ENCODE measurements around the gene RMDN3.

The RMDN3 gene

DNA sequence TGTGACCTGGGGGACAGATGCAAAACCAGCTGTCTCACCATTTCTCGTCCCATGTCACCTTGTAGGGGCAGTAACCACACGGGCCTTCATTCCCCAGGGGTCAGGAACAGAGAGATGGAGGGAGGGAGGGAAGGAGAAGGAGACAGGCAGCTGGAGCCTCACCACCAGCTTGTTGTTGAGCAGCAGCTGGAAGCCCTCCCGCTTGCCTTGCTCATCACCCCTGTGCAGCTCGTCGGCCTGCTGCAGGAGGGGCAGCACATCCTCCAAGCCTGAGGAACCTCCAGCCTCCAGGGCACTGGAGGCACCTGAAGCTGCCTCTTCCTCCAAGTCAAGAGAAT, 10.3 kb downstream of the RMDN3 start:
- no peak overlapping the region for H3K4me3 ChIP-seq (ENCODE audit: control insufficient read depth, low read depth, low read length)
- TF ChIP-seq, protein P1, sequence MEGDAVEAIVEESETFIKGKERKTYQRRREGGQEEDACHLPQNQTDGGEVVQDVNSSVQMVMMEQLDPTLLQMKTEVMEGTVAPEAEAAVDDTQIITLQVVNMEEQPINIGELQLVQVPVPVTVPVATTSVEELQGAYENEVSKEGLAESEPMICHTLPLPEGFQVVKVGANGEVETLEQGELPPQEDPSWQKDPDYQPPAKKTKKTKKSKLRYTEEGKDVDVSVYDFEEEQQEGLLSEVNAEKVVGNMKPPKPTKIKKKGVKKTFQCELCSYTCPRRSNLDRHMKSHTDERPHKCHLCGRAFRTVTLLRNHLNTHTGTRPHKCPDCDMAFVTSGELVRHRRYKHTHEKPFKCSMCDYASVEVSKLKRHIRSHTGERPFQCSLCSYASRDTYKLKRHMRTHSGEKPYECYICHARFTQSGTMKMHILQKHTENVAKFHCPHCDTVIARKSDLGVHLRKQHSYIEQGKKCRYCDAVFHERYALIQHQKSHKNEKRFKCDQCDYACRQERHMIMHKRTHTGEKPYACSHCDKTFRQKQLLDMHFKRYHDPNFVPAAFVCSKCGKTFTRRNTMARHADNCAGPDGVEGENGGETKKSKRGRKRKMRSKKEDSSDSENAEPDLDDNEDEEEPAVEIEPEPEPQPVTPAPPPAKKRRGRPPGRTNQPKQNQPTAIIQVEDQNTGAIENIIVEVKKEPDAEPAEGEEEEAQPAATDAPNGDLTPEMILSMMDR (IDR thresholded peaks at IDR 0.05; ENCODE audit: control insufficient read depth, insufficient read depth, low read depth, low read length, missing control alignments): no peak
- DNase-seq (ENCODE audit: low read depth): no peak

DNA sequence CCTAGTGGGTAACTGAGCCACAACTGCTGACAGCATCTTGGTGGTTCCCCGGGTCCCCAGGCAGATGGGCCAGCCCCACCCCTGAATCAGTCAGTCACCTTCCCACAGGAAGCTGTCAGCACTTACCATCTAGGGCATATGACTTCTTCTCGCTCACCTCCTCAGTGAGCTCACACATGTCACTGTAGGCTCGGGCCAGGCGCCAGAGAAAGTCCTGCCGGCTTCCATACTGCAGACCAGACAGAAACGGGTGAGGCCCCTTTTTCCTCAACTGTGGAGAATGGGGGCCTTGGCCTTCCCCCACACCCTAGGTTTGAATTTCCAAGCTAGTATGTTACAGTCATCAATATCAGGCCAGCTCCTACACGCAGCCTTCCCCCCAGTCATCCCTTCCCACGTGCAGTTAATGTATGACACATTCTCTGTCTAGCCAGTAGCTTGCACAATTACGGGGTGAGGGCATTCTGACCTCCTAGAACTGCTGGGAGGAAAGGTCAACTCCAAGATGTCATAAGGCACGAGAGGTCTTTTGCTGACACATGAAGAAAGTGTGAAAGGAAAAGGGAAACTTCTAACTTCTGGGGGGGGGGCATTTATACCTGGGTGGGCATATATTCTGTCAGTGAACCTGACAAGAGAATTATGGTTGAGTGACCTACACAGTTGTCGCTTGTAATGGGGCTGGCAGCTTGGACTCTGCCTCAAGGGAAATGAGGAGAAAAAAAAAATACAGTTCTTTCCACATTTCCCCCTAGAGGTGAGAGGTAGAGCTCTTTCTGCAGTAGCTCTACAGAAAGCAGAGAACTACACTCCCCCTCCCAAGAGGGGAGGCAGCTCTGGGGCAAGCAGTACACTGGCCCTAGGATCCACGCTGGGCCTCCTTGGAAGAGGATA, 10.9 kb downstream of the RMDN3 start:
- TF ChIP-seq, protein P1 (IDR thresholded peaks at IDR 0.05; ENCODE audit: control insufficient read depth, insufficient read depth, low read depth, low read length, missing control alignments): peak; percentile 24
- H3K4me3 ChIP-seq (ENCODE audit: control insufficient read depth, low read depth, low read length): no peak overlapping the region
- DNase-seq (ENCODE audit: low read depth): no peak

DNA sequence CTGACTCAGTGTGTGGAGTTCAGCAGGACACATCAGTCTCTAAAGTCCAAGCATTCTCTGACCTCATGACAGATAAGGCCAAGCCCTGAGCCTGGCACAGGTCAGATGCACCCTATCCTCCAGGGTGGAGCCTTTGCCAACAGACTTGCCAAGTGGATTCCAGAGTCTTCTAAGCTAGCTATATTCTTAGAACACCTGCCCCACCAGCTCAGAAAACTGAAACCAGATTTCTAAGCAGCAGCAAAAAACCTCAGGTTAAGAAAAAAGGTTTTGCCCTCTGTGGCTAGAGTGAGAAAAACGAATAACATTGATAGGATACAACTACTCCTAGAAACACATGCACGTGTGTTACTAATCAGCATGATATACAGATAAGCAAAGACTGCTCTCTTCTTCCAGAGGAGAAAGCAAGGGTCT, 11.6 kb downstream of the RMDN3 start:
- no peak overlapping the region for H3K4me3 ChIP-seq (ENCODE audit: control insufficient read depth, low read depth, low read length)
- DNase-seq (ENCODE audit: low read depth): no peak
- TF ChIP-seq, protein P1 (IDR thresholded peaks at IDR 0.05; ENCODE audit: control insufficient read depth, insufficient read depth, low read depth, low read length, missing control alignments): no peak

DNA sequence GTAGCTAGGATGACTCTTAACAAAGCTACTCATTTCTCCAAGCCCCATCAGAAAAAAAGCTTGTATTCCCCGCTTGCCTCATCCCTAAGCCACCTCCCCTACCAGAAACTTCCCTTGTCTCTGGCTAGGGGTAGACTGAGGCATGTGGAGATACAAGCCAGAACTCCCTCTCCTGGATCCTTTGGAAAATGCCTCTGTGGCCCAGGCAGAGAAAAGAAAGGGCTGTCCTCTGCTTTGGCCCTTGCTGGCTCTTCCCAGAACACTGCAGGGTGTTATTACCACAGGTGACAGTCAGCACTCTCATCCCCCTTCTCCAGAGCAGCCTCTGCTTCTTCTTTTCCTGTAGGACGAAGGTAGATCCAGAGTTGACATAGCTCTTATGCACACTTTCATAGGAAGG, 15.2 kb downstream of the RMDN3 start:
- TF ChIP-seq, protein P1 (IDR thresholded peaks at IDR 0.05; ENCODE audit: control insufficient read depth, insufficient read depth, low read depth, low read length, missing control alignments): no peak
- no peak for DNase-seq (ENCODE audit: low read depth)
- no peak overlapping the region for H3K4me3 ChIP-seq (ENCODE audit: control insufficient read depth, low read depth, low read length)

DNA sequence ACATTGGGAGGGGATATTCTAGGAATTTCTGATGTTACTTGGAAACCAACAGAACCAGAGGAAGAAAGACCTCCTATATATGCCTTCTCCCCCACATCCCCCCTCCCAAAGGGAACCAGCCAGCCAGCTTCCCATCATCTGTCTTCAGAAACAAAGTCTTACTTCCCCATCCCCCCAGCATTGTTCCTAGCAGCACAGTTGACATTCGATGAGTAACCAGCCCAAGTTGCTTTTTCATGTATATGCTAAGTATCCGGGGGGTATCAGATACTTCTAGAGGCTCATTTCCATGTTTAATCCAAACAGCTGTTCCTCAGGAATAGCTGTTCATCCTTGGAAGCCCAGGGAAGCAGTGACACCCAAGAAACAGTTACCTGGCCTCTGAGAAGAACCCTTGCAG, 16.0 kb downstream of the RMDN3 start:
- no peak for DNase-seq (ENCODE audit: low read depth)
- H3K4me3 ChIP-seq (ENCODE audit: control insufficient read depth, low read depth, low read length): no peak overlapping the region
- TF ChIP-seq, protein P1 (IDR thresholded peaks at IDR 0.05; ENCODE audit: control insufficient read depth, insufficient read depth, low read depth, low read length, missing control alignments): no peak

DNA sequence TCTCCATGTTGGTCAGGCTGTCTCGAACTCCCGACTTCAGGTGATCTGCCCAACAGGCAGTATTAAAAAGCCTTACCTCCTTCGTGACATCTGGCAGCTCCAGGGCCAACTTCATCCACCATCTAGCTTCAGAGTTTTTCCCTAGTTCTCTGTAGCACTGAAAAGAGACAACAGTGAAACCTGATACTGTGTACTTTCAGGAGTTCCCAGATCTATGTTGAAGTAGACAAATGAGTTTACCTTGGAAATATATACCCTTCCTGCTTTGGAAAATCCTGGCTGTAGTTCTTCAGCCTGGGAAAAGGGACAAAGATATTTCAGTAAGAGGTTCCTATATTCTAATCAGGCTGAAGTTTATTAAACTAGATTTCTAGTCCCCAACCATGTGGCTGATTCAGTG, 18.0 kb downstream of the RMDN3 start:
- TF ChIP-seq, protein P1 (IDR thresholded peaks at IDR 0.05; ENCODE audit: control insufficient read depth, insufficient read depth, low read depth, low read length, missing control alignments): no peak
- DNase-seq (ENCODE audit: low read depth): no peak
- H3K4me3 ChIP-seq (ENCODE audit: control insufficient read depth, low read depth, low read length): no peak overlapping the region
